GM12878 (cell line): ENCODE results near the gene ISG20. TPM values are rescaled to one million over a fixed set of nuclear protein-coding genes. Genes with fewer than 3 reads are reported as not detected.

ENCODE experiments used
- BCL11A ChIP-seq: IDR thresholded peaks from 2 replicates; pipeline ENCODE4 v1.6.1; 2011; ENCODE audit warnings: low read depth, low read length
- CHD1 ChIP-seq: IDR thresholded peaks from 2 replicates; pipeline ENCODE4 v1.6.1; 2012; ENCODE audit warnings: low read depth, low read length, improper control_type of control experiment
- CHD2 ChIP-seq: IDR thresholded peaks from 2 replicates; pipeline ENCODE4 v1.6.1; 2011; ENCODE audit warnings: low read depth, low read length, improper control_type of control experiment, borderline replicate concordance
- CREB1 ChIP-seq: IDR thresholded peaks from 2 replicates; pipeline ENCODE4 v1.6.1; 2012; ENCODE audit warnings: low read depth, mild to moderate bottlenecking, inconsistent platforms
- EGR1 ChIP-seq, 2 experiments: IDR thresholded peaks; 1 replicate in 1 of 2; 2 replicates in 1 of 2; pipeline ENCODE4 v1.6.1; 2011 to 2012; ENCODE audit warnings: low read depth in 2 of 2, low read length in 2 of 2, borderline replicate concordance in 1 of 2, mild to moderate bottlenecking in 1 of 2, moderate library complexity in 1 of 2
- ELK1 ChIP-seq: IDR thresholded peaks from 2 replicates; pipeline ENCODE4 v1.6.1; 2012; ENCODE audit warnings: low read depth, low read length, improper control_type of control experiment
- HDGF ChIP-seq: fragments of 450-650 bp; IDR thresholded peaks from 2 replicates; pipeline ENCODE4 v1.6.1; 2016; ENCODE audit warnings: antibody characterized with exemption
- IRF3 ChIP-seq: fragments of 450-650 bp; IDR thresholded peaks from 2 replicates; pipeline ENCODE4 v1.6.1; 2014; ENCODE audit warnings: mild to moderate bottlenecking
- KLF5 ChIP-seq: fragments of 450-650 bp; IDR thresholded peaks from 2 replicates; pipeline ENCODE4 v1.6.1; 2014; ENCODE audit warnings: mild to moderate bottlenecking; ENCODE audit not compliant: partially characterized antibody
- MTA2 ChIP-seq: fragments of 450-650 bp; IDR thresholded peaks from 2 replicates; pipeline ENCODE4 v1.6.1; 2016; ENCODE audit warnings: low read depth, mild to moderate bottlenecking, moderate library complexity
- MYB ChIP-seq: fragments of 150-350 bp; IDR thresholded peaks from 2 replicates; pipeline ENCODE4 v1.6.1; 2014; ENCODE audit warnings: mild to moderate bottlenecking, low read depth, low read length, borderline replicate concordance
- MYC ChIP-seq: IDR thresholded peaks from 2 replicates; pipeline ENCODE4 v1.6.1; 2011; ENCODE audit warnings: mild to moderate bottlenecking, low read length, moderate library complexity, inconsistent platforms; ENCODE audit not compliant: insufficient read depth, insufficient replicate concordance, insufficient read length, severe bottlenecking
- NKRF ChIP-seq: fragments of 450-650 bp; conservative IDR thresholded peaks from 2 replicates; pipeline ENCODE4 v1.6.1; 2017; ENCODE audit warnings: mild to moderate bottlenecking, moderate library complexity
- NRF1 ChIP-seq: conservative IDR thresholded peaks from 2 replicates; pipeline ENCODE4 v1.6.1; 2011; ENCODE audit warnings: mild to moderate bottlenecking, low read depth, low read length, improper control_type of control experiment
- POLR2A ChIP-seq: IDR thresholded peaks from 2 replicates; pipeline ENCODE4 v1.6.1; 2011; ENCODE audit warnings: low read depth, mild to moderate bottlenecking, low read length
- RAD51 ChIP-seq: fragments of 450-650 bp; IDR thresholded peaks from 2 replicates; pipeline ENCODE4 v1.6.1; 2016; ENCODE audit warnings: moderate library complexity, mild to moderate bottlenecking, inconsistent platforms
- RELB ChIP-seq: fragments of 450-650 bp; IDR thresholded peaks from 2 replicates; pipeline ENCODE4 v1.6.1; 2017; ENCODE audit warnings: low read depth, mild to moderate bottlenecking, moderate library complexity
- SIX5 ChIP-seq: IDR thresholded peaks from 2 replicates; pipeline ENCODE4 v1.6.1; 2011; ENCODE audit warnings: mild to moderate bottlenecking, low read depth, low read length, moderate library complexity; ENCODE audit not compliant: severe bottlenecking
- SREBF1 ChIP-seq: IDR thresholded peaks from 2 replicates; pipeline ENCODE4 v1.6.1; 2012; ENCODE audit warnings: mild to moderate bottlenecking, low read length
- TAF1 ChIP-seq: IDR thresholded peaks from 2 replicates; pipeline ENCODE4 v1.6.1; 2011; ENCODE audit warnings: mild to moderate bottlenecking, low read depth, low read length, borderline replicate concordance
- TARDBP ChIP-seq: IDR thresholded peaks from 2 replicates; pipeline ENCODE4 v1.6.1; 2016; ENCODE audit warnings: borderline replicate concordance
- TCF12 ChIP-seq: IDR thresholded peaks from 2 replicates; pipeline ENCODE4 v1.6.1; 2011; ENCODE audit warnings: low read depth, mild to moderate bottlenecking, low read length
- USF1 ChIP-seq: IDR thresholded peaks from 2 replicates; pipeline ENCODE4 v1.6.1; 2011; ENCODE audit warnings: borderline replicate concordance, low read depth, mild to moderate bottlenecking, moderate library complexity, mixed read lengths, low read length; ENCODE audit not compliant: insufficient read depth; ENCODE audit errors: extremely low read length
- YY1 ChIP-seq: IDR thresholded peaks from 2 replicates; pipeline ENCODE4 v1.6.1; 2011; ENCODE audit warnings: low read depth, mild to moderate bottlenecking, low read length
- ZNF217 ChIP-seq: fragments of 450-650 bp; IDR thresholded peaks from 2 replicates; pipeline ENCODE4 v1.6.1; 2017; ENCODE audit warnings: antibody characterized with exemption, mild to moderate bottlenecking
- polyA plus RNA-seq, 11 experiments: library from polyadenylated mRNA; depleted of rRNA in 4 of 11; unstranded in 6 of 11; stranded (reverse) in 5 of 11; fragments of >200 nt; fragmentation: Nextera tagmentation in 4 of 11; fragmentation: Illumina TruSeq in 1 of 11; extraction: Ambion mirVana in 4 of 11; extraction: Trizol in 1 of 11; gene quantifications; 1 replicate in 1 of 11; 2 replicates in 10 of 11; pipeline versions ENCODE4 v1.2.1 to v1.2.3, GENCODE V29; 2011 to 2016; ENCODE audit warnings: inconsistent platforms in 2 of 11, missing spikeins in 2 of 11, low read depth in 1 of 11
- total RNA-seq, 4 experiments: library from RNA; depleted of rRNA in 3 of 4; stranded (reverse); fragments of >200 nt in 3 of 4; fragmentation: Illumina TruSeq in 1 of 4; extraction: Trizol in 1 of 4; gene quantifications; 2 replicates each; pipeline versions ENCODE4 v1.2.1 to v1.2.3, GENCODE V29; 2013 to 2021

Gene ISG20
- total and polyA plus RNA-seq, 10 of the 15 experiments (the other 5 are each of a cell fraction or from before 2014, with no cell fraction given), result 23.4 to 210 (median 85.9) TPM

- no peak for TF ChIP-seq RELB
- TF ChIP-seq CHD2, result peak; percentile 89
- no peak for TF ChIP-seq TARDBP
- TF ChIP-seq BCL11A, result no peak
- peak; percentile 44; the same call in 1 of the 2 replicates for TF ChIP-seq TCF12
- TF ChIP-seq ZNF217, result no peak
- no peak for TF ChIP-seq HDGF
- TF ChIP-seq CHD1, result peak; percentile 94
- no peak for TF ChIP-seq USF1
- TF ChIP-seq TAF1, result peak; percentile 73
- no peak for TF ChIP-seq MTA2
- no peak for TF ChIP-seq MYB
- no peak for TF ChIP-seq SREBF1
- peak; percentile 97 for TF ChIP-seq MYC
- no peak for TF ChIP-seq SIX5
- peak; percentile 70 for TF ChIP-seq KLF5
- peak; percentile 54; the same call in 1 of the 2 replicates for TF ChIP-seq CREB1
- TF ChIP-seq EGR1 (IDR thresholded peaks at IDR 0.05; ENCODE audit: borderline replicate concordance in 1 of 2, low read depth in 2 of 2, low read length in 2 of 2), result peak in 1 of 2 experiments; percentile 63; a peak in 1 of 3 replicates
- TF ChIP-seq ELK1, result peak; percentile 64; the same call in 1 of the 2 replicates
- TF ChIP-seq POLR2A, result peak; percentile 92
- peak; percentile 98 for TF ChIP-seq NKRF
- TF ChIP-seq IRF3, result peak; percentile 88
- peak; percentile 54 for TF ChIP-seq YY1
- TF ChIP-seq NRF1, result no peak
- peak; percentile 36; the same call in 1 of the 2 replicates for TF ChIP-seq RAD51
These were observed 17.6 kb upstream of the ISG20 start, which contains the start of gene AEN (continued) for GRCh38 chr15:88620995-88621772.
